Aorta (tissue), 5 donors: ENCODE measurements around the gene KDM1B. TPM values are rescaled to one million over a fixed set of nuclear protein-coding genes. Genes with fewer than 3 reads are reported as not detected.

Source experiments
- ATAC-seq: fragments of 200-7000 bp; cut with Tn5 transposase; one replicate; pipeline ENCODE4 v1.9.1; 2022; ENCODE audit warnings: moderate library complexity; ENCODE audit not compliant: low FRiP score
- DNase-seq, 2 donors: peaks; one replicate each; pipeline ENCODE4 v3.0.0-alpha.2; 2020
- H3K27ac ChIP-seq, 2 donors: one replicate each; pipeline ENCODE4 v1.5.1; 2013; ENCODE audit warnings: low read length in 2 of 2, mild to moderate bottlenecking in 2 of 2, moderate library complexity in 2 of 2, control low read depth in 1 of 2, inconsistent platforms in 1 of 2, low read depth in 1 of 2
- H3K27me3 ChIP-seq, 2 donors: one replicate each; pipeline ENCODE4 v1.6.1; 2013; ENCODE audit warnings: control low read depth in 1 of 2, low read length in 1 of 2, mild to moderate bottlenecking in 1 of 2, moderate library complexity in 1 of 2; ENCODE audit not compliant: insufficient read depth in 2 of 2, control insufficient read depth in 1 of 2
- H3K36me3 ChIP-seq, 2 donors: one replicate each; pipeline ENCODE4 v1.6.1; 2013; ENCODE audit warnings: control low read depth in 1 of 2, low read length in 1 of 2, mild to moderate bottlenecking in 1 of 2; ENCODE audit not compliant: insufficient read depth in 2 of 2, control insufficient read depth in 1 of 2
- H3K4me1 ChIP-seq, 2 donors: one replicate each; pipeline ENCODE4 v1.6.1; 2013; ENCODE audit warnings: low read length in 2 of 2, control low read depth in 1 of 2, mild to moderate bottlenecking in 1 of 2, moderate library complexity in 1 of 2; ENCODE audit not compliant: insufficient read depth in 2 of 2, control insufficient read depth in 1 of 2
- H3K4me3 ChIP-seq, 2 donors: one replicate each; pipeline ENCODE4 v1.5.1; 2013; ENCODE audit warnings: low read length in 2 of 2, control low read depth in 1 of 2, mild to moderate bottlenecking in 1 of 2
- H3K9me3 ChIP-seq: one replicate; pipeline ENCODE4 v1.6.1; 2013; ENCODE audit warnings: mild to moderate bottlenecking, low read length; ENCODE audit not compliant: control insufficient read depth
- WGBS, 2 donors: extraction: QIAGEN DNeasy Blood & Tissue Kit; methylation state at CpG; one replicate each; pipeline ENCODE4 v1.1.7; 2013; 5-methylcytosine and 5-hydroxymethylcytosine counted together
- intact Hi-C, 2 donors: fragments of 100-400 bp; cut with DNase I; formaldehyde crosslinking; loops; one replicate each; pipeline versions ENCODE4 v1.14.2 to v1.15.0; 2022
- polyA plus RNA-seq, 2 donors: library from polyadenylated mRNA; stranded (reverse); fragments of 200-250 nt; gene quantifications; one replicate each; pipeline ENCODE4 v1.2.3, GENCODE V29; 2013
- total RNA-seq, 2 donors: library from RNA; stranded (reverse); fragmentation: NEBNext Ultra II Directional; extraction: Animal tissue kit (Norgen Biotek cat#: 25700); gene quantifications; one replicate each; pipeline ENCODE4 v1.2.1, GENCODE V29; 2021
- donor health status: healthy with polysubstance abuse.
- donor health status: Bipolar disorder and iron deficiency.
- donor health status: DM: no; HTN: no; CAD: no.
- donor health status: DM: no; HTN: no; CAD: no.
- donor health status: DM: yes; HTN: yes; CAD: no.

KDM1B gene
- total and polyA plus RNA-seq, 4 donors = 4.5 to 15.3 (median 8.8) TPM

DNA sequence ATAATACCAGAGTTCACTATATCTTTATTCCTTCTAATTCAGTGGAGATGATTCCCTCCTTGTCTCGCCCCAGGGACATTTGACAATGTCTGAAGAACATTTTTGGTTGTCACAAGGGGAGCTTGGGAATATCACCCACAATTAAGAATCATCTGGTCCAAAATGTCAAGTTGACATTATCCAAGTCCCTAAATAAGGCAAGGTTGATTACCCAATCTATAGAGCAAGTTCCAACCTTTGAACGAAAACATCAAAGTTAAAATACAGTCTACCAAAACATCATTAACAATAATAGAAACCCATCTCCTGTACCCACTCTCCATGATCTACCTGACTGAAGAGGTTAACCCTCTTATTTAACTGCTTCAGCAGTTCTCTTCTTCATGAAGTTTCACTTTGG is 93.5 kb downstream of the KDM1B start:
- WGBS, 2 donors = 93 to 94% methylated on average over 2 of the region's 2 CpGs
- Histone ChIP-seq H3K4me1 (no peaks in the 10 kb centered on the region), H3K36me3 (peaks cover 0 to 2% of the 10 kb centered on the region in 2 donors), H3K4me3 (no peak overlapping the region), H3K27ac (no peak overlapping the region), H3K9me3 (no peaks in the 10 kb centered on the region), H3K27me3 (no peaks in the 10 kb centered on the region)
- ATAC-seq (no peak), DNase-seq (no peak)
- intact Hi-C loops = no loop called here

DNA sequence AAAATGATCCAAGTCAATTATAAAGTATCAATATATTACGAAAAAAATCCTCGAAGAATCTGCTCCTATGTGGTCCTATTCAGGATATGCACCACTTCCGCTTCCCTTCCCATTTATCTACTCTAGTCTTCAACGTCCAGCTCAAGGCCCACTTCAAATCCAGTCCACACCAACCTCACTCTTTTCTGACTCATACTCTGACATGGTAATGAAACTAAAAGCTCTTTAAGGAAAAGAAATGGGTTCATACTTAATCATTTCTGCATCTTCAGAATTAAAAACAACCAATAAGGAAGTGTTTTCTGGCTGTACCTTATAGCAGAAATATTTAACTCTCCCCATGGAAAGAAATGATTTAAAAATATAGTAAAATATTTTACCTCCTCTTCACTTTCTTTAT is 94.0 kb downstream of the KDM1B start:
- intact Hi-C loops = no loop called here
- WGBS, 2 donors = 89 to 92% methylated on average over 4 of the region's 4 CpGs
- DNase-seq (no peak), ATAC-seq (no peak)
- Histone ChIP-seq H3K27ac (no peak overlapping the region), H3K27me3 (no peaks in the 10 kb centered on the region), H3K9me3 (no peaks in the 10 kb centered on the region), H3K36me3 (peaks cover 0 to 6% of the 10 kb centered on the region in 2 donors), H3K4me1 (no peaks in the 10 kb centered on the region), H3K4me3 (no peak overlapping the region)

DNA sequence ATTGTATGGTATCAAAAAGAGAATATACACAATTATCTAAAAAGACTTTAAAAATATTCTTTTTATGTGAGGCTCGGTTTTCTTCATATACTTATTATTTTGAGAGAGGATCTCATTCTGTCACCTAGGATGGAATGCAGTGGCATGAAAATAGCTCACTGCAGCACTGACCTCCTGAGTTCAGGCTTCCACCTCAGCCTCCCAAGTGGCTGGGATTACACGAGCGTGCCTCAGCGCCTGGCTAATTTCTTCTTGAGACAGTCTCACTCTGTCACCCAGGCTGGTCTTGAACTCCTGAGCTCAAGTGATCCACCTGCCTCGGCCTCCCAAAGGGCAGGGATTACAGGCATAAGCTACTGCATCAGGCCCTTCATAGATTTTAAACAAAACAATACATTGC is 98.4 kb downstream of the KDM1B start:
- H3K27ac ChIP-seq = no peak overlapping the region
- 83 to 87% methylated on average over 5 of the region's 5 CpGs for WGBS, 2 donors
- intact Hi-C loops = no loop called here

DNA sequence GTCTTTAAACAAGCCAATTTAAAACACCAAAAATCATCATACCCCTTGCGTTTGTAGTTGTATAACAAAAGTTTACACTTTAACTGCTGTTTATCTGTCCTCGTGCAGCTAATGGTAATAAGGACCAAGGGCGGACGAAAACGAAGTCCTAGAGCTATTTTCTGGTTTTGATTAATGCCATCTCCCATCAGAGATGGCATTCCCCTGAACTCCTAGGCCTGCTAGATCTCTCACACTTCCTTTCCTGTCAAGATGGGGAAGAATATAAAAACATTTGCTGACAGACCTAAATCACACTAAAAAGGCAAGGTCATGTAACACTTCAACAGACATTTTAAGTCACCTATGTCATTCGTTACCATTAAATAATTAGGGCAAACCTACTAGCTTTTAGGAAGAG is 99.6 kb downstream of the KDM1B start:
- Histone ChIP-seq H3K4me3 (no peak overlapping the region), H3K27ac (no peak overlapping the region), H3K36me3 (peaks cover 0 to 10% of the 10 kb centered on the region in 2 donors), H3K27me3 (no peaks in the 10 kb centered on the region), H3K9me3 (no peaks in the 10 kb centered on the region), H3K4me1 (no peaks in the 10 kb centered on the region)
- DNase-seq = no peak
- WGBS, 2 donors = 74 to 76% methylated on average over 6 of the region's 6 CpGs
- ATAC-seq = no peak
- intact Hi-C loops = no loop called here

More for the DNA sequence above, 98.4 kb downstream of the KDM1B start:
- DNase-seq = no peak
- Histone ChIP-seq H3K4me3 (no peak overlapping the region), H3K36me3 (peaks cover 0 to 10% of the 10 kb centered on the region in 2 donors), H3K4me1 (no peaks in the 10 kb centered on the region), H3K9me3 (no peaks in the 10 kb centered on the region), H3K27me3 (no peaks in the 10 kb centered on the region)
- ATAC-seq = no peak

DNA sequence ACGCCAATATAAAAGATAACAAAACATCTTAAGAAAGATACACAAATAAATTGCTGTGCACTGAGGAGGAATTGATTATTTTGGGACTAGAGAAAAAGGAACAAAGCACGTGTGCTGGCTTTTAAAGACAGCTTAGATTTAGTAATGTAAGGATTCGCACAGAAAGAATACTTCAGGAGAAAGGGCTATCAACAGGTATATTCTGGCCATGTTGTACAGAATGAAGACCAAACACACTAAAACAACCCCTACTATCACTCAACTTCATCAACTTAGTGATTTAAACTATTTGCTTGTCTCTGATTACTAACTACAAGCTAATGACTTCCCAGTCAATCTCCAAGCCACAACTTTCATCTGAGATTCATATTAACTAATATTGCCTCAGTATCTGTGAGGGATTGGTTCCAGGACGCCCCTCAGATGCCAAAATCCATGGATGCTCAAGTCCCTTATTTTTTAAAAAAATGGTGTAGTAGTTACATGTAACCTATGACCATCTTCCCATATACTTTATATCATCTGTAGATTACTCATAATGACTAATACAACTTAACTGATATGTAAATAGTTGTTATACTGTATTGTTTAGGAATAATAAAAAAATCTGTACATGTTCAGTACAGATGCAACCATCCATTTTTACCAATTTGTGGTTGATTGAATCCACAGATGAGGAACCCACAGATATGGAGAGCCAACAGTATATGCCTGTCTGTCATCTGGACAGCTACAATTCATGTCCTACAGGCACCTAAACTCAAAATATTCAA is 104.6 kb downstream of the KDM1B start:
- DNase-seq = no peak
- no peaks in the 10 kb centered on the region for H3K4me1 ChIP-seq

DNA sequence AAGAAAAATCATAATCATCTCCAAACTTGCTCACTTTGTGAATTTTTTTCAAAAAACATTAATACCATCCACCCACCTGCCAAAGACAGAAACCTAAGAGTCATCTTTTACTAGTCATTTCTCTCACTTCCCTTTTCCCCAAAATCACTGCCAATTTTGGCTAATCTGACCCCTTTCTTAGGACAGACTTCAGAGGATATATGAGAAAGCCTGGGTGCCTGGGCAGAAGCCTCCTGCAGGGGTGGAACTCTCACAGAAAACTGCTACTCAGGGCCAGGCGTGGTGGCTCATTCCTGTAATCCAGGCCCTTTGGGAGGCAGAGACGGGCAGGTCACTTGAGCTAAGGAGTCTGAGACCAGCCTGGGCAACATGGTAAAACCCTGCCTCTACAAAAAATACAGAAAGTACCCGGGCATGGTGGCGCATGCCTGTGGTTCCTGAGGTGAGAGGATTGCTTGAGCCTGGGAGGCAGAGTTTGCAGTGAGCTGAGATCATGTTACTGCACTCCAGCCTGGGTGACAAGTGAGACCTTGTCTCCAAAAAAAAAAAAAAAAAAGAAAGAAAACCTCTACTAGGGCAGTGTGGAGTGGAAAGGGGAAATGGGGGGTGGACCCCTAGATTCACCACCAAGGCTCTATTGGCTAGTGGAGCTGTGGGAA is 105.4 kb downstream of the KDM1B start:
- Histone ChIP-seq H3K4me1 (no peaks in the 10 kb centered on the region), H3K27me3 (no peaks in the 10 kb centered on the region), H3K9me3 (no peaks in the 10 kb centered on the region), H3K27ac (no peak overlapping the region), H3K36me3 (no peaks in the 10 kb centered on the region), H3K4me3 (no peak overlapping the region)
- ATAC-seq (no peak), DNase-seq (no peak)
- 52 to 59% methylated on average over 4 of the region's 4 CpGs for WGBS, 2 donors
- intact Hi-C loops = loop anchor here in 1 of 2 donors (5.0 kb wide), 2 partner anchors 103 to 1957 kb away; partner anchors contain the start of genes KDM1B and TPMT

More for the DNA sequence above, 104.6 kb downstream of the KDM1B start:
- Histone ChIP-seq H3K4me3 (no peak overlapping the region), H3K9me3 (no peaks in the 10 kb centered on the region), H3K27me3 (no peaks in the 10 kb centered on the region), H3K36me3 (peaks cover 0 to 2% of the 10 kb centered on the region in 2 donors), H3K27ac (no peak overlapping the region)
- ATAC-seq = no peak
- 90 to 91% methylated on average over 4 of the region's 4 CpGs for WGBS, 2 donors
- intact Hi-C loops = loop anchor here in 1 of 2 donors (5.0 kb wide), 2 partner anchors 103 to 1957 kb away; partner anchors contain the start of genes KDM1B and TPMT

DNA sequence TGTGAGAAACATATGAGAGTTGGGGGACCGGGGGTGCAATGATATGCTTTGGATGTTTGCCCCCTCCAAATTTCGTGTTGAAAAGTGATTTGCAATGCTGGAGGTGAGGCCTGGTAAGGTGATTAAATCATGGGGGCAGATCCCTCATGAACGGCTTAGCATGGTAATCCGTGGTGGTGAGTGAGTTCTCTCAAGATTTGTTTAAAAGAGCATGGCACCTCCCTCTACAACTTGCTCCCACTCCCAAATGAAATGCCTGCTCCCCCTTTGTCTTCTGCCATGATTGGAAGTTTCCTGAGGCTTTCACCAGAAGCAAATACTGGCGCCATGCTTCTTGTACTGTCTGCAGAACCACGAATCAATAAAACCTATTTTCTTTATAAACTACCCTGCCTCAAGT is 106.7 kb downstream of the KDM1B start:
- Histone ChIP-seq H3K9me3 (no peaks in the 10 kb centered on the region), H3K4me1 (no peaks in the 10 kb centered on the region), H3K36me3 (no peaks in the 10 kb centered on the region), H3K4me3 (no peak overlapping the region), H3K27ac (no peak overlapping the region), H3K27me3 (no peaks in the 10 kb centered on the region)
- WGBS, 2 donors = 69 to 72% methylated on average over 6 of the region's 6 CpGs
- ATAC-seq (no peak), DNase-seq (no peak)
- intact Hi-C loops = loop anchor here in 1 of 2 donors (5.0 kb wide), 2 partner anchors 105 to 1955 kb away; partner anchors contain the start of genes KDM1B and TPMT

DNA sequence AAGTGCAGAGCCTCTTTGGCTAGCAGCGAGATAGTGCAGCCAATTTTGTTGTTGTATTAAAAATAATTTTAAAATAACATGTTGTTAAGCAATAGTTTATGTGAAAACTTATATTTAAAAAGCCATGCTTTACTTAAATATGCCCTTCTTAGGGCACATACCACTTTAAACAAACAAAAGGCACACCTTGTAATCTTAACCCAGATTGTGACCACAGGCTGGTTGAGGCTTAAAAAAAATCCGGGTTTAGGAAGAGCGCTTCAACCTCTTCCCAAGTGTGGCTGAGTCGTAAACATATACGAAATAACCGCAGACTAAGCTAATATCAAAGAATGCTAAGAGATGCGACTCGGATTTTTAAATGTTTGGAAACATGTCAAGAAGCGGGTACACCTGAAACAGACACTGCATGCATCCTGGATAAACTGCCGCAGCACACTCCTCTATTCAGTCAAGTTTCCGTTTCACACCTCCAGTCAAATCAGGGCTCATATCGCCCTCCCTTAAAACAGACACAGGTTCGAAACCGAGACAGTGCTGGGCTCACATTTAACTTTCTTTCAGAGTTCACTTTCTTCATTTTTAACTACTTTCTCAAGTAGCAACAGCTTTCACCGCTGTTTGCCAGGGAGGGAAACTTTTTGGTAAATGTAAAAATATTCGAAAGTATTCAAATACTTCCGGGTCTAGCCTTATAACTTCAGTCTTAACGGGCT is 107.6 kb downstream of the KDM1B start:
- ATAC-seq = no peak
- H3K36me3 ChIP-seq = no peaks in the 10 kb centered on the region
- 4 to 6% methylated on average over 18 of the region's 18 CpGs for WGBS, 2 donors
- intact Hi-C loops = loop anchor here in 1 of 2 donors (5.0 kb wide), 2 partner anchors 106 to 1954 kb away; partner anchors contain the start of genes KDM1B and TPMT
- no peaks in the 10 kb centered on the region for H3K4me1 ChIP-seq
- no peaks in the 10 kb centered on the region for H3K9me3 ChIP-seq
- H3K27me3 ChIP-seq = no peaks in the 10 kb centered on the region
- no peak overlapping the region for H3K27ac ChIP-seq
- H3K4me3 ChIP-seq = peak overlapping the region; percentile 82 to 90
- DNase-seq = no peak
